ENCODE results near the gene VTI1A.
A peak's percentile ranks its signal among the peaks of the same experiment; 100 is the strongest.

VTI1A gene

DNA sequence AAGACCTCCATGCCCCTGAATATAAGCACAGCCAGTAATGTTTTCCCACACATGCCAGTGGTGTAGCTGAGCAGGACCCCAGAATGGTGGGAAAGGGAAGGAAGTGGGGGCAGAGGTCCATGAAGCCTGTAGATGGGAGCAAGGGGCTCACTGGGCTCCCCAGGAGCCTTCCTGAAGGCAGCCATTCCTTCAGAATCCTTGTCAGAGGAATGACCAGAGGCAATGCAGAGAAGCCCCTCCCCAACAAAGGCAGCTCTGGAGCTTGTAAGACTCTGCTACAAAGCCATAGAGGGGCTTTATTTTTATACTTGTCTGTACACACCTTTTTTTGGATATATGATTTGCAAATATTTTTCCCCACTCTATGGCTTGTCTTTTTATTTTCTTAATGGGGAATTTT is 338.1 kb downstream of the VTI1A start:
- no peak overlapping the region for H3K4me3 ChIP-seq (ENCODE audit: low read length)
- TF ChIP-seq, protein P1, sequence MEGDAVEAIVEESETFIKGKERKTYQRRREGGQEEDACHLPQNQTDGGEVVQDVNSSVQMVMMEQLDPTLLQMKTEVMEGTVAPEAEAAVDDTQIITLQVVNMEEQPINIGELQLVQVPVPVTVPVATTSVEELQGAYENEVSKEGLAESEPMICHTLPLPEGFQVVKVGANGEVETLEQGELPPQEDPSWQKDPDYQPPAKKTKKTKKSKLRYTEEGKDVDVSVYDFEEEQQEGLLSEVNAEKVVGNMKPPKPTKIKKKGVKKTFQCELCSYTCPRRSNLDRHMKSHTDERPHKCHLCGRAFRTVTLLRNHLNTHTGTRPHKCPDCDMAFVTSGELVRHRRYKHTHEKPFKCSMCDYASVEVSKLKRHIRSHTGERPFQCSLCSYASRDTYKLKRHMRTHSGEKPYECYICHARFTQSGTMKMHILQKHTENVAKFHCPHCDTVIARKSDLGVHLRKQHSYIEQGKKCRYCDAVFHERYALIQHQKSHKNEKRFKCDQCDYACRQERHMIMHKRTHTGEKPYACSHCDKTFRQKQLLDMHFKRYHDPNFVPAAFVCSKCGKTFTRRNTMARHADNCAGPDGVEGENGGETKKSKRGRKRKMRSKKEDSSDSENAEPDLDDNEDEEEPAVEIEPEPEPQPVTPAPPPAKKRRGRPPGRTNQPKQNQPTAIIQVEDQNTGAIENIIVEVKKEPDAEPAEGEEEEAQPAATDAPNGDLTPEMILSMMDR (conservative IDR thresholded peaks at IDR 0.05; ENCODE audit: low read length) = no peak
- no peak for DNase-seq (ENCODE audit: low read depth)

DNA sequence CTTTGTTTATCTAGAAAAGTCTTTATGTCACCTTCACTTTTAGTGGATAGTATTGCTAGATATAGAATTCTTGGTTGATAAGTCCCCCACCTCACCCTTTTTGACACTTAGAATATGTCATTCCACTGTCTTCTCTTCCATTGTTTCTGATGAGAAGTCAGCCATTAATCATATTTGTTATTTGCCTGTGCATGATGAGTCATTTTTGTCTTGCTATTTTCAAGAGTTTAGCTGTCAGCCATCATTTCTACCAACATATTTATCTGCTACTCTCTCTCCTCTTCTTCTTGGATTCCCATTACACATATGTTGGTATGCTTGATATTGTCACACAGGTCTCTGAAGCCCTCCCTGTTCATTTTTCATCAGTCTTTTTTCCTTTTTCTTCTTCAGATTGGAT is 342.2 kb downstream of the VTI1A start:
- DNase-seq (ENCODE audit: low read depth) = no peak
- TF ChIP-seq, protein P1 (conservative IDR thresholded peaks at IDR 0.05; ENCODE audit: low read length) = no peak
- H3K4me3 ChIP-seq (ENCODE audit: low read length) = no peak overlapping the region

- DNase-seq (ENCODE audit: low read depth) = no peak
- no peak overlapping the region for H3K4me3 ChIP-seq (ENCODE audit: low read length)
- TF ChIP-seq, protein P1 (conservative IDR thresholded peaks at IDR 0.05; ENCODE audit: low read length) = no peak
Measured at GRCh38 chr10:112790030-112790429, 343.0 kb downstream of the VTI1A start.

DNA sequence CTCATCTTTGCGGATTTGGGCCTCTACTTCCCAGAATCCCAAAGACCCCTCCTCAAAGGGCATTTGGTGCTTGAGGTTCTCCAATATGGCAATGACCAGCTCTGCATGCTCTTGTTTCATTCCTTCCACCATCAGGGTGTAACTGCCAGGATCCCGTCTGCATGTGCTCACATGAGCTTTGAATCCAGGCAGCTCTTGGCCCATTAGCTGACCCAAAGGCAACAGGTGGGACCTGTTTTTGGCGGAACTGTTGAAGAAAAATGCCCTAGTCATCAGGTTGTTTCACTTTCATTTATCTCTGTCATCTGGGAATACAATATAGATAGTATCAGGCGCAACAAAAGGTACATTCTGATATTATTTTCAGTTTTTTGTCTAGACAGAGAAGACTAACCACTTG is 343.9 kb downstream of the VTI1A start:
- DNase-seq (ENCODE audit: low read depth) = no peak
- TF ChIP-seq, protein P1 (conservative IDR thresholded peaks at IDR 0.05; ENCODE audit: low read length) = no peak
- no peak overlapping the region for H3K4me3 ChIP-seq (ENCODE audit: low read length)

DNA sequence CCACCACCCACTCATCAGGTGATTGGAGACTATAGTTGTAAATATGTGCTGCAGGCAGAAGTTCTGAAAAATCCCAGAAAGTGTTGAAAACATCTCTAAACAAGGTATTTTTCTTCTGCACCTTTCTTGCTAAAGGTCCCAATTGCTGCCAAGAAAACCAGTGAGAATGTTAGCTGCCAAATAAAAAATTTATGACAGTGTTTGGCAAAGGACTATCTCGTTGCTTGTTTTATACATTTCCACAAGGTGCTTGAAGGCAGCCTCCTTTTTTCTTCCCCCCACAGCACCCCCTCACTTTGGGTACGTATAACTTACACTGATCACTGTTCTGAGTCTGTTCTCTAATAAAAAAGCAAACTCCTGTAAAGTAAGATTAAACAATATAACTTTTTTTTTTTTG is 344.4 kb downstream of the VTI1A start:
- no peak overlapping the region for H3K4me3 ChIP-seq (ENCODE audit: low read length)
- DNase-seq (ENCODE audit: low read depth) = no peak
- TF ChIP-seq, protein P1 (conservative IDR thresholded peaks at IDR 0.05; ENCODE audit: low read length) = no peak

GRCh38 chr10:112792487-112793201 is 345.6 kb downstream of the VTI1A start:
- peak; percentile 83 for DNase-seq (ENCODE audit: low read depth)
- TF ChIP-seq, protein P1 (conservative IDR thresholded peaks at IDR 0.05; ENCODE audit: low read length) = no peak
- peak overlapping the region; percentile 34 for H3K4me3 ChIP-seq (ENCODE audit: low read length)

- DNase-seq (ENCODE audit: low read depth) = peak; percentile 16
- H3K4me3 ChIP-seq (ENCODE audit: low read length) = peak overlapping the region; percentile 34
- TF ChIP-seq, protein P1 (conservative IDR thresholded peaks at IDR 0.05; ENCODE audit: low read length) = no peak
Measured at GRCh38 chr10:112793202-112793921, 346.3 kb downstream of the VTI1A start.

Data from AG10803 (cell line).